NK-92 (cell line): ENCODE data around the gene GPR146.

Experiments used
- DNase-seq: peaks from one replicate; lab custom pipeline; 2025; ENCODE audit not compliant: unreplicated experiment; lab: John Stamatoyannopoulos, UW

Gene GPR146

GRCh38 chr7:1090686-1091643 lies 46.6 kb downstream of the GPR146 start:
- DNase-seq = no peak

GRCh38 chr7:1091644-1092027 lies 47.3 kb downstream of the GPR146 start:
- DNase-seq = no peak

- DNase-seq = no peak
Observed at GRCh38 chr7:1092161-1092632, 47.9 kb downstream of the GPR146 start.

GRCh38 chr7:1092806-1093501 lies 48.6 kb downstream of the GPR146 start:
- no peak for DNase-seq

- no peak for DNase-seq
Observed at GRCh38 chr7:1093502-1093843, 49.1 kb downstream of the GPR146 start.

GRCh38 chr7:1093916-1094508 lies 49.7 kb downstream of the GPR146 start:
- DNase-seq = no peak

GRCh38 chr7:1094870-1095269 lies 50.5 kb downstream of the GPR146 start:
- no peak for DNase-seq

- no peak for DNase-seq
Observed at GRCh38 chr7:1095621-1096155, 51.3 kb downstream of the GPR146 start.

GRCh38 chr7:1096156-1097119 lies 52.1 kb downstream of the GPR146 start:
- no peak for DNase-seq

GRCh38 chr7:1097120-1097504 lies 52.8 kb downstream of the GPR146 start:
- no peak for DNase-seq

GRCh38 chr7:1098243-1099153 lies 54.2 kb downstream of the GPR146 start:
- DNase-seq = no peak

- no peak for DNase-seq
Observed at GRCh38 chr7:1099154-1099542, 54.8 kb downstream of the GPR146 start.

GRCh38 chr7:1099637-1100036 lies 55.3 kb downstream of the GPR146 start:
- no peak for DNase-seq

- DNase-seq = no peak
Observed at GRCh38 chr7:1100386-1100785, 56.0 kb downstream of the GPR146 start.

GRCh38 chr7:1100834-1101562 lies 56.7 kb downstream of the GPR146 start:
- DNase-seq = no peak

- DNase-seq = no peak
Observed at GRCh38 chr7:1101563-1102431, 57.5 kb downstream of the GPR146 start.

GRCh38 chr7:1103009-1103788 lies 58.9 kb downstream of the GPR146 start:
- no peak for DNase-seq
